Measurements from ENCODE around the gene HAP1.
"Not testable (repeated sequence)": the region's sequence is repeated elsewhere in the genome, so short reads cannot be mapped to it uniquely, and the experiment has no call there.

HAP1 gene

DNA sequence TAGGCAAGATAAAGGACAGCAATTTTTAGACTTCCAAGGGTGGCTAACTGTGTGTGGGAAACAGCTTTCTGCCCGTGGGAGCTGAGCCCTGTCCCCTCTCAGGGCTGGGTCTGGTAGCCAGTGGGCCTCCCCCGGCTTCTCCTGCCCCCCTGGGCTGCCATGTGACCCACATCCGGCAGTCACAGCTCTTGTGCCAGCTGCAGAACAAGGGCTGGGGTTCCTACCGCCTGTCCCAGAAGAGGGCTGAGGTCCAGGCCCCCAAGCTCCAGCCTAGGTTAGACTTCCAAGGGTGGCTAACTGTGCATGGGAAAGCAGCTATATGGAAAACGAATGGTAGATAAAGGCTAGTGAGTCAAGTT is 16.2 kb downstream of the HAP1 start:
- H3K36me3 ChIP-seq (ENCODE audit: control insufficient read depth, insufficient read depth, low read length, severe bottlenecking) = no peaks in the 10 kb centered on the region
- peaks cover 7% of the 10 kb centered on the region for H3K4me1 ChIP-seq (ENCODE audit: control insufficient read depth, insufficient read depth, low read length)
- H3K9me3 ChIP-seq (ENCODE audit: control insufficient read depth, low read length) = no peaks in the 10 kb centered on the region
- no peak overlapping the region for H3K9ac ChIP-seq (ENCODE audit: low read length)
- peaks cover 12% of the 10 kb centered on the region for H3K27me3 ChIP-seq (replicated peaks; ENCODE audit: control insufficient read depth, insufficient read depth, low read length)
- no peak overlapping the region for H3K4me3 ChIP-seq (ENCODE audit: low read length)
- no peak for DNase-seq (ENCODE audit: low read depth)

DNA sequence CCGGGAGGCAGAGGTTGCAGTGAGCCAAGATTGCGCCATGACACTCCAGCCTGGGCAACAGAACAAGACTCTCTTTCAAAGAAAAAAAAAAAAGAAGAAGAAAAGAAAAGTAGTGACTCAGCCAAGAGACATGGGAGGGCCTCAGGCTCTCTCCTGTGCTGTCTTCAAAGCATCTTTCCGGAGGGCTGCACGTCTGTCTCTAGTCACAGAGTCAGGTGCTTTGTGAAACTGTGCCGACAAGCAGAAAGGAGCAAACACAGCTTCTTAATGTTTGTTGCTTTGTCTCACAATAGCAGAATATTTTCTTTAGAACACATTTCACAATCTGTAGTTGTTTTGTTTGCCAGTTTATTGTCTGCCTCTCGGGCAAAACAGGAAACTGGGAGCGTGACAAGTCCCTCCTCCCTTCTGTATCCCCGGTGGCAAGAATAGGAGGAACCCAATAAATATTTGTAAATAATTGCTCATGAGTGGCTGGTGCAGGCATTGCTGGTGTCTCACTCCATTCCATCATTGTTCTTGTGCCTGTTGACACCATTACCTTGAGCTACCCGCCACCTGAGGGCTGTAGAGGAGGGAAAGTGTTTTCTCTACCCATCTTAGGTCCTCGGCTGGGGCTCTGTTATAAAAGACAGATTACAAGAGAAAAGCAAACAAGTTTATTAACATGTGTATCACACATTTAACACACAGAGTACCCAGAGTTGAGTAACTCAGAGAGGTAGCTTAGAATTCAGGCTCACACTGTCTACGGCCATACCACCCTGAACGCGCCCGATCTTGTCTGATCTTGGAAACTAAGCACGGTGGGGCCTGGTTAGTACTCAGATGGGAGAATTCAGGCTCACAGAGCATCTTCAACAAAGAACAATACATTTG is 16.8 kb downstream of the HAP1 start:
- H3K36me3 ChIP-seq (ENCODE audit: control insufficient read depth, insufficient read depth, low read length, severe bottlenecking) = no peaks in the 10 kb centered on the region
- peaks cover 6% of the 10 kb centered on the region for H3K27me3 ChIP-seq (replicated peaks; ENCODE audit: control insufficient read depth, insufficient read depth, low read length)
- no peak overlapping the region for H3K4me3 ChIP-seq (ENCODE audit: low read length)
- DNase-seq (ENCODE audit: low read depth) = peak; percentile 75
- peaks cover 7% of the 10 kb centered on the region for H3K4me1 ChIP-seq (ENCODE audit: control insufficient read depth, insufficient read depth, low read length)
- no peak overlapping the region for H3K9ac ChIP-seq (ENCODE audit: low read length)
- no peaks in the 10 kb centered on the region for H3K9me3 ChIP-seq (ENCODE audit: control insufficient read depth, low read length)

DNA sequence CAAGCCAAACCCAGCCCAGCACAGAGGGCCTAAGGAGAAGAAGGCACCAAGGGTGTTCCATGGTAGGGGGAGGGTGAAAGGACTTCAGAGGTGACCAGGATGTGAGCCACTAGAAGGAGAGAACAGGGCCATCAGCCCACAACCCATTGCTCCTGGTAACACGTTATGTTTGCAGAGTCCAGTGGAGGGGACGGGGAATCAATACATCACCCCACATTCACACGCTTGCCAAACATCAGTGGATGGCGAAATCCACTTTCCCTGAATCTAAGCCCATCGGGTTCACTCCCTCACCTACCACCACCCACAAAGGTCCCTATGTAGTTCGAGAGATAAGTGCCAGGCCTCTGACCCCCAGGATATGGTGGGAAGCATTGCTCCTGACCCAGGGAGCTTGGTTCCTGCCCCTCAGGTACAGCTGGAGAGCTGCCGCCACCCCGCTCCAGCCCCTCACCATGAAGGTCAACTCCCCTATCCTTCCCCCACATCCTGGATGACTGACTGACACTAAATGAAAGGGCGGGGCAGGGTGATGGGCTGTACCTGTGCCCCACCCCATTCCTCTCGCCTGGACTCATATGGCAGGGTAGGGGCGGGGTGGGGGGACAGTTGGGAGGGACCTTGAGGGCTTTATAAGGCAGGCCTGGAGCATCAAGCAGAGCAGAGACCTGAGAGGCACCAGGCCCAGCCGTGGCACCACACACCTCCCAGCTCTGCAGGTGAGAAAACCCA is 22.6 kb downstream of the HAP1 start, which contains the start of gene GAST:
TSS of gene GAST (plus strand) at position 663 of the 732 bp plus-strand sequence. CDS start 3,106 bp downstream, outside the sequence.
- Histone ChIP-seq H3K9me3 (ENCODE audit: control insufficient read depth, low read length) (no peaks in the 10 kb centered on the region), H3K4me1 (ENCODE audit: control insufficient read depth, insufficient read depth, low read length) (no peaks in the 10 kb centered on the region), H3K36me3 (ENCODE audit: control insufficient read depth, insufficient read depth, low read length, severe bottlenecking) (no peaks in the 10 kb centered on the region), H3K9ac (ENCODE audit: low read length) (no peak within 1 kb of the TSS), H3K4me3 (ENCODE audit: low read length) (no peak within 1 kb of the TSS), H3K27me3 (replicated peaks; ENCODE audit: control insufficient read depth, insufficient read depth, low read length) (peaks cover 5% of the 10 kb centered on the region)
- DNase-seq (ENCODE audit: low read depth) = no peak

DNA sequence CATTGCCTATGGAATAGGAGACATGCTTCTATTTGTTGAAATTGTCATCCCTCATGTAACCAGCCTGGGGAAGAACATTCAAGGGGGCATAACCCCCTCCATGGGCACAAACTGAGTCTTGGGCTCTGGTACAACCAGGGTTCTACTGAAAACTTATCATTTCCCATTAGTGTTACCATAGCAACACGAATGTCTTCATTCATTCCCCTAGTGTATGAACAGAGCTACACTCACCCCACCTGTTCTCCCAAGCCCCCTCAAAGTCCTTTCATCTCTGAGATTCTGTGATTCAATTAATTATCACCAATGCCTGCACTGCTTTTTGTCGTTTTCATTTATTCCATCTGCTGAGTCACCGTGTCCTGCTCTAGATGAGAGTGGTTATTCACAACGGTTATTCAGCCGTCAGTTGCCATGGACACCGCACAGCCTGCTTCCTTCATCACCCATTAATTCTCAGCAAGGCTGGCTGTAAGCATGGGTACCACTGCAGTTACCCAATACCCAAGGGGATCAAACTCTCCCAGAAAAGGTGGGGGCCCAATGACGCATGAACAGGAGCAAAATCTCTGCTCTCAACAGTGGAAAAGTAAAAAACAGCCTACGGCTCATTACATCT is 23.9 kb downstream of the HAP1 start:
- no peak for DNase-seq (ENCODE audit: low read depth)
- Histone ChIP-seq H3K36me3 (ENCODE audit: control insufficient read depth, insufficient read depth, low read length, severe bottlenecking) (no peaks in the 10 kb centered on the region), H3K4me1 (ENCODE audit: control insufficient read depth, insufficient read depth, low read length) (no peaks in the 10 kb centered on the region), H3K9ac (ENCODE audit: low read length) (no peak overlapping the region), H3K9me3 (ENCODE audit: control insufficient read depth, low read length) (no peaks in the 10 kb centered on the region), H3K27me3 (replicated peaks; ENCODE audit: control insufficient read depth, insufficient read depth, low read length) (peaks cover 5% of the 10 kb centered on the region), H3K4me3 (ENCODE audit: low read length) (no peak overlapping the region)

DNA sequence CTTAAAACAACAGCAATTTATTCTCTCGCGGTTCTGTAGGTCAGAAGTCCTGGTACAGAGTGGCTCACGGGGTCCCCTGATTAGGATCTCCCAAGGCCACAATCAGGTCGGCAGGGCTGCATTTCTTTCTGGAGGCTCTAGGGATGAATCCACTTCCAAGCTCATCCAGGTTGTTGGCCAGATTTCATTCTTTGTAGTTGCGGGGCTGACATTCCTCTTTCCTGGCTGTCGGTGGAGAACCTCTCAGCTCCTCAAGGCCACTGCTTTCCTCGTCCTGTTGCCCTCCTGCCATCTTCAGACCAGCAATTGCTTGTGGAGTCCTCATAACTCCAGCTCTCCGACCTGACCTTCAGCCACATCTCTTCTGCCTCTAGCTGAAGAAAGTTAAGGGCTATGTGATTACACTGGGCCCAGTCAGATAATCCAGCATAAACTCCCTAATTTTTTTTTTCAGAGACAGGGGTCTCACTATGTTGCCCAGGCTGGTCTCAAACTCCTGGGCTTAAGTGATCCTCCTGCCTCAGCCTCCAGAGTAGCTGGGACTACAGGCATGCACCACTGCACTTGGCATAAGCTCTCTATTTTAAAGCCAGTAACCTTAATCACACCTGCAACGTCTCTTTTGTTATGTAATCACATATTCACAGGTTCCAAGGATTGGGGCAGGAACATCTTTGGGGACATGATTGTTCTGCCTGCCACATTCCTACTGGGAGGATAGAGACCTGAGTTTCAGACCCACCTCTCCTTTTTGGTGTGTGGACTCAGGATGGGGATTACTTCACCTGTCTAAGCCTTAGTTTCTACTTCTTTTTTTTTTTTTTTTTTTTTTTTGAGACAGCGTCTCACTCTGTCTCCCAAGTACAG is 26.4 kb downstream of the HAP1 start:
- H3K27me3 ChIP-seq (replicated peaks; ENCODE audit: control insufficient read depth, insufficient read depth, low read length) = peaks cover 5% of the 10 kb centered on the region
- peaks cover 4% of the 10 kb centered on the region for H3K4me1 ChIP-seq (ENCODE audit: control insufficient read depth, insufficient read depth, low read length)
- no peak for DNase-seq (ENCODE audit: low read depth)

DNA sequence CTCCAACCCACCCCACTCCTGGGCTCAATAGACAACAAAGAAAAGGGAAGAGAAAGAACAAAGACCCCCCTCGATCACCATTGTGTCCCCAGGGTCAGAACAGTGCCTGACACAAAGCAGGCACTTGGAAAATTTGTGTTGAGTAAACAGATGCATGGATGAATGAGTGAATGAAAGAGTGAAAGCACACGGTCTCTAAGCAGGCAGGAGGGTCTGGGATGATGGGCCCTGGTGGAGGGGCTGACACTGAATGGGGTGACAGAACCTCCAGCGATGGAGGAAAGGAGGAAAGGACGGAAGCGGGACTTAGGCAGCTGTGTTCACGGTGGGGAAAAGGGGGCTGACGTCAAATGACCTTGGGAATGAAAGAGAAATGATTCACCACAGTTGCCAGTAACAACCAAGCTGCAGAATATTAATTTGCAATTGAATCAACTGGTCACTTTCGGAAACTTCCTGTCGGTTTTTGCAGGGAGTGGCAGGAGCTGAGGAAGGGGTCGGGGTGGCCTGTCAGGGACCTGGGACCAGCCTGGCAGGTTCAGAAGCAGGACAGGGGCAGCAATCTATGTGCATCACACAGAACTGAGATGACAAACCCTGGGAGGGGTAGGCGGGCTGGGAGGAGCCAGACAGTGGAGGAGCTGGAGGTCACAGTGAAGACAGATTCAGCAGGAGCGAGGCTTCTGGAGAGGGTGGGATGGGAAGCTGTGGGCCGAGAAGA is 29.0 kb downstream of the HAP1 start:
- Histone ChIP-seq H3K9ac (ENCODE audit: low read length) (no peak overlapping the region), H3K36me3 (ENCODE audit: control insufficient read depth, insufficient read depth, low read length, severe bottlenecking) (no peaks in the 10 kb centered on the region), H3K4me1 (ENCODE audit: control insufficient read depth, insufficient read depth, low read length) (peaks cover 4% of the 10 kb centered on the region), H3K4me3 (ENCODE audit: low read length) (no peak overlapping the region), H3K27me3 (replicated peaks; ENCODE audit: control insufficient read depth, insufficient read depth, low read length) (no peaks in the 10 kb centered on the region), H3K9me3 (ENCODE audit: control insufficient read depth, low read length) (no peaks in the 10 kb centered on the region)
- DNase-seq (ENCODE audit: low read depth) = peak; percentile 28

More for the DNA sequence above, 26.4 kb downstream of the HAP1 start:
- H3K9me3 ChIP-seq (ENCODE audit: control insufficient read depth, low read length) = no peaks in the 10 kb centered on the region
- no peaks in the 10 kb centered on the region for H3K36me3 ChIP-seq (ENCODE audit: control insufficient read depth, insufficient read depth, low read length, severe bottlenecking)
- H3K9ac ChIP-seq (ENCODE audit: low read length) = no peak overlapping the region
- no peak overlapping the region for H3K4me3 ChIP-seq (ENCODE audit: low read length)

DNA sequence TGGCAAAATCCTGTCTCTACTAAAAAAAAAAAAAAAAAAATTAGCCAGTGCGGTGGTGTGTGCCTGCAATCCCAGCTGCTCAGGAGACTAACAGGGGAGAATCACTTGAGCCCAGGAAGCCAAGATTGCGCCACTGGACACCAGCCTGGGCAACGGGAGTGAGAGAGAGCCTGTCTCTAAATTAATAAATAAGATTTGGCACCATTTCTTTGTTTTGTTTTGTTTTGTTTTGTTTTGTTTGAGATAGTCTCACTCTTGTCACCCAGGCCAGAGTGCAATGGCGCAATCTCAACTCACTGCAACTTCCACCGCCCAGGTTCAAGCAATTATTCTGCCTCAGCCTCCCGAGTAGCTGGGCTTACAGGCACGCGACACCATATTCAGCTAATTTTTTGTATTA is 31.7 kb downstream of the HAP1 start:
- no peak overlapping the region for H3K4me3 ChIP-seq (ENCODE audit: low read length)
- H3K36me3 ChIP-seq (ENCODE audit: control insufficient read depth, insufficient read depth, low read length, severe bottlenecking) = no peaks in the 10 kb centered on the region
- no peak for DNase-seq (ENCODE audit: low read depth)
- H3K4me1 ChIP-seq (ENCODE audit: control insufficient read depth, insufficient read depth, low read length) = peaks cover 5% of the 10 kb centered on the region
- no peaks in the 10 kb centered on the region for H3K9me3 ChIP-seq (ENCODE audit: control insufficient read depth, low read length)
- H3K9ac ChIP-seq (ENCODE audit: low read length) = no peak overlapping the region
- no peaks in the 10 kb centered on the region for H3K27me3 ChIP-seq (replicated peaks; ENCODE audit: control insufficient read depth, insufficient read depth, low read length)

DNA sequence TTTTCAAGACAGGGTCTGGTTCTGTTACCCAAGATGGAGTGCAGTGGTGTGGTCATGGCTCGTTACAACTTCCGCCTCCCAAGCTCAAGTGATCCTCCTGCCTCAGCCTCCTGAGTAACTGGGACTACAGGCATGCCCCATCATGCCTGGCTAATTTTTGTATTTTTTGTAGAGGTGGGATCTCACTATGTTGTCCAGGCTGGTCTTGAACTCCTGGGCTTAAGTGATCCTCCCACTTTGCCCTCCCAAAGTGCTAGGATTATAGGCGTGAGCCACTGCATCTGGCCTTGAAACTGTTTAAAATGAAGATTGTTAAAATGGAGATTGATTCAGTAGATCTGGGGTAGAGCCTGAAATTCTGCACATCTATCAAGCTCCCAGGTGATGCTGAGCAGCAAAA is 33.6 kb downstream of the HAP1 start:
- peaks cover 22% of the 10 kb centered on the region for H3K4me1 ChIP-seq (ENCODE audit: control insufficient read depth, insufficient read depth, low read length)
- H3K27me3 ChIP-seq (replicated peaks; ENCODE audit: control insufficient read depth, insufficient read depth, low read length); DNase-seq (ENCODE audit: low read depth); H3K9me3 ChIP-seq (ENCODE audit: control insufficient read depth, low read length); H3K4me3 ChIP-seq (ENCODE audit: low read length); H3K36me3 ChIP-seq (ENCODE audit: control insufficient read depth, insufficient read depth, low read length, severe bottlenecking); H3K9ac ChIP-seq (ENCODE audit: low read length): not testable (repeated sequence)

DNA sequence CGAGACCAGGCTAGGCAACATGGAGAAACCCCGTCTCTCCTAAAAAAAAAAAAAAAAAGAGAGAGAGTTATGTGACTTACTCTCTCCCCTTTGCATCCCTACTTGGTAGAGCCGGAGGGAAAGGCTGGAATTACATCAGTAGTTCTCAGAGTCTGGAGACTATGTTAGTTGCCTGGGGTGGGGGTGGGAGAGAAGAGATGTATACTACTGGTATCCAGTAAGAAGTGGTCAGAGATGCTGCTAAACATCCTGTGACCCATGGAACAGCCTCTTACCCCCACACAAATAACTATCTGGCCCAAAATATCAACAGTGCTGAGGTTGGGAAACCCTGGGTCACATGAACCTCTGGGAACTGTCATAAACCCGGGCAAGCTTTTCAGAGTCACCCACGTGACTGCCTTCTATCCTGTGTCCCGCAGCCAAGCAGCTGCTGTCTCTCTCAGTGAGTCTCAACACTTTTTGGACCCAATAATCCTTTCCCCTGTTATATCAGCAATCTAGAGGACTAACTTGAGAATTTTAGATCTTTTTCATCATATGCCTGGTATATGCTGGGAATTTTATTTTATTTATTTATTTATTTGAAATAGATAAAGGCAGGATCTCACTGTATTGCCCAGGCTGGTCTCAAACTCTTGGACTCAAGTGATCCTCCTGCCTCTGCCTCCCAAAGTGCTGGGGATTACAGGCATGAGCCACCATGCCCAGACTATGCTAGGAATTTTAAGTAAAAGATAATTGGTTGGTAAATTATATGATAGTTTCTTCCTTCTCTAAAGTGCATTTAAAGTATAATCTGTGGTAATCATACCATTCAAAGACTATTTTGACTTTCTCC is 37.1 kb downstream of the HAP1 start:
- peak; percentile 51 for DNase-seq (ENCODE audit: low read depth)
- H3K4me3 ChIP-seq (ENCODE audit: low read length) = no peak overlapping the region

More for the DNA sequence above, 37.1 kb downstream of the HAP1 start:
- no peaks in the 10 kb centered on the region for H3K27me3 ChIP-seq (replicated peaks; ENCODE audit: control insufficient read depth, insufficient read depth, low read length)
- H3K9ac ChIP-seq (ENCODE audit: low read length) = peak overlapping the region; percentile 3
- peaks cover 22% of the 10 kb centered on the region for H3K36me3 ChIP-seq (ENCODE audit: control insufficient read depth, insufficient read depth, low read length, severe bottlenecking)
- H3K4me1 ChIP-seq (ENCODE audit: control insufficient read depth, insufficient read depth, low read length) = peaks cover 17% of the 10 kb centered on the region
- no peaks in the 10 kb centered on the region for H3K9me3 ChIP-seq (ENCODE audit: control insufficient read depth, low read length)
